Thyroid gland (tissue), 4 donors: ENCODE data around the gene MROH2A. TPM values are rescaled to one million over a fixed set of nuclear protein-coding genes. Genes with fewer than 3 reads are reported as not detected.

ENCODE experiments used
- DNase-seq, 2 donors: peaks; one replicate each; pipeline ENCODE4 v3.0.0-alpha.2; 2019
- H3K27ac ChIP-seq, 3 donors: fragments of 200-600 bp; sonication (generic); 1 replicate in 2 of 3; 2 replicates in 1 of 3; pipeline ENCODE4 v1.5.1; 2016 to 2019; ENCODE audit warnings: mild to moderate bottlenecking in 1 of 3, moderate library complexity in 1 of 3
- H3K27me3 ChIP-seq: fragments of 200-600 bp; sonication (generic); one replicate; pipeline ENCODE4 v1.5.1; 2019
- H3K36me3 ChIP-seq, 2 donors: fragments of 200-600 bp; sonication (generic); one replicate each; pipeline ENCODE4 v1.5.1; 2016 to 2019
- H3K4me1 ChIP-seq, 2 donors: fragments of 200-600 bp; sonication (generic); one replicate each; pipeline ENCODE4 v1.5.1; 2017 to 2019
- H3K4me3 ChIP-seq, 3 donors: fragments of 200-600 bp; sonication (generic); replicated peaks in 1 of 3; 1 replicate in 2 of 3; 2 replicates in 1 of 3; pipeline ENCODE4 v1.5.1; 2016; ENCODE audit warnings: mild to moderate bottlenecking in 1 of 3
- H3K9me3 ChIP-seq: fragments of 200-600 bp; sonication (generic); one replicate; pipeline ENCODE4 v1.5.1; 2017
- CTCF ChIP-seq, 6 experiments: fragments of 200-600 bp in 3 of 6; fragments of 450-650 bp in 3 of 6; sonication (generic) in 3 of 6; IDR thresholded peaks; one replicate each; pipeline ENCODE4 v1.5.1; 2016 to 2019; ENCODE audit warnings: antibody characterized with exemption in 6 of 6, mild to moderate bottlenecking in 2 of 6, inconsistent platforms in 1 of 6, moderate library complexity in 1 of 6
- POLR2A ChIP-seq, 2 donors: fragments of 450-650 bp; IDR thresholded peaks; one replicate each; pipeline ENCODE4 v1.6.1; 2017; ENCODE audit warnings: antibody characterized with exemption in 2 of 2, mild to moderate bottlenecking in 2 of 2, moderate library complexity in 1 of 2
- WGBS, 2 donors: methylation state at CpG; one replicate each; pipeline ENCODE4 v1.1.5; 2017; 5-methylcytosine and 5-hydroxymethylcytosine counted together
- intact Hi-C: fragments of 100-400 bp; cut with DNase I; formaldehyde crosslinking; loops from one replicate; pipeline ENCODE4 v1.15.1; 2023
- total RNA-seq, 4 donors: library from RNA; depleted of rRNA; stranded (reverse); fragments of >200 nt; gene quantifications; one replicate each; pipeline ENCODE4 v1.2.3, GENCODE V29; 2016

The MROH2A gene
- total RNA-seq, 4 donors from 2014 or later: 1.3 to 20.4 (median 9.3) TPM

GRCh38 chr2:233798335-233799086, 20.4 kb downstream of the MROH2A start:
- H3K36me3 ChIP-seq: no peaks in the 10 kb centered on the region
- no peak overlapping the region for H3K4me3 ChIP-seq
- WGBS, 2 donors: 82 to 94% methylated on average over 14 of the region's 14 CpGs
- TF ChIP-seq CTCF (IDR thresholded peaks at IDR 0.05) (no peak), POLR2A (IDR thresholded peaks at IDR 0.05) (no peak)
- no peak for DNase-seq
- H3K4me1 ChIP-seq: peaks cover 6 to 13% of the 10 kb centered on the region in 2 donors
- H3K27ac ChIP-seq: peak overlapping the region in 1 of 3 donors; percentile 6
- intact Hi-C loops: no loop called here
- H3K27me3 ChIP-seq: no peaks in the 10 kb centered on the region
- H3K9me3 ChIP-seq: no peaks in the 10 kb centered on the region

- no peak for DNase-seq
- Histone ChIP-seq H3K4me3 (no peak overlapping the region), H3K27me3 (no peaks in the 10 kb centered on the region), H3K4me1 (peaks cover 6 to 13% of the 10 kb centered on the region in 2 donors), H3K9me3 (no peaks in the 10 kb centered on the region), H3K36me3 (no peaks in the 10 kb centered on the region), H3K27ac (peak overlapping the region in 1 of 3 donors; percentile 6)
- 69 to 71% methylated on average over 7 of the region's 7 CpGs for WGBS, 2 donors
- intact Hi-C loops: no loop called here
- TF ChIP-seq POLR2A (IDR thresholded peaks at IDR 0.05) (no peak), CTCF (IDR thresholded peaks at IDR 0.05) (no peak)
These were observed 21.0 kb downstream of the MROH2A start for GRCh38 chr2:233799087-233799665.

GRCh38 chr2:233799716-233800115, 21.6 kb downstream of the MROH2A start:
- DNase-seq: peak; percentile 78 to 89
- TF ChIP-seq POLR2A (IDR thresholded peaks at IDR 0.05) (no peak), CTCF (IDR thresholded peaks at IDR 0.05) (peak in 1 of 6 experiments; percentile 22)
- peaks cover 6 to 13% of the 10 kb centered on the region in 2 donors for H3K4me1 ChIP-seq
- peak overlapping the region in 2 of 3 donors; percentile 6 to 12 for H3K27ac ChIP-seq
- no peaks in the 10 kb centered on the region for H3K36me3 ChIP-seq
- WGBS, 2 donors: 8 to 62% methylated on average over 4 to 5 of the region's 5 CpGs
- no peaks in the 10 kb centered on the region for H3K9me3 ChIP-seq
- intact Hi-C loops: no loop called here
- no peaks in the 10 kb centered on the region for H3K27me3 ChIP-seq
- H3K4me3 ChIP-seq: no peak overlapping the region

GRCh38 chr2:233800208-233800607, 22.1 kb downstream of the MROH2A start:
- Histone ChIP-seq H3K27ac (peak overlapping the region in 2 of 3 donors; percentile 12 to 30), H3K36me3 (no peaks in the 10 kb centered on the region), H3K4me1 (peaks cover 6 to 13% of the 10 kb centered on the region in 2 donors), H3K4me3 (no peak overlapping the region), H3K9me3 (no peaks in the 10 kb centered on the region), H3K27me3 (no peaks in the 10 kb centered on the region)
- DNase-seq: no peak
- intact Hi-C loops: no loop called here
- TF ChIP-seq CTCF (IDR thresholded peaks at IDR 0.05) (no peak), POLR2A (IDR thresholded peaks at IDR 0.05) (no peak)
- WGBS, 2 donors: 66 to 80% methylated on average over 7 of the region's 7 CpGs
